SK-N-SH treated with all-trans-retinoic acid at 6 μM for 48 hours (cell line): ENCODE results near the gene STEAP4.

Source experiments
- ATAC-seq: fragments of 200-7000 bp; cut with Tn5 transposase; 3 replicates; pipeline ENCODE4 v1.9.1; 2020; ENCODE audit warnings: mild to moderate bottlenecking, moderate library complexity
- ARNTL ChIP-seq: fragments of 450-650 bp; formaldehyde crosslinking; IDR thresholded peaks from 2 replicates; pipeline ENCODE4 v1.5.0; 2020; ENCODE audit warnings: low read depth, mild to moderate bottlenecking, moderate library complexity, borderline replicate concordance
- BACH2 ChIP-seq: fragments of 250-450 bp; sonication (Bioruptor Pico); IDR thresholded peaks from 2 replicates; pipeline ENCODE4 v1.9.0; 2021; ENCODE audit warnings: mild to moderate bottlenecking, borderline replicate concordance
- CREB5 ChIP-seq: fragments of 250-450 bp; sonication (Bioruptor Pico); IDR thresholded peaks from 2 replicates; pipeline ENCODE4 v1.5.1; 2020; ENCODE audit warnings: low read depth, mild to moderate bottlenecking, moderate library complexity
- CSDC2 ChIP-seq: fragments of 250-450 bp; sonication (Bioruptor Pico); IDR thresholded peaks from 2 replicates; pipeline ENCODE4 v1.5.0; 2020; ENCODE audit warnings: mild to moderate bottlenecking, moderate library complexity
- CSRNP3 ChIP-seq: fragments of 250-450 bp; sonication (Bioruptor Pico); IDR thresholded peaks from 2 replicates; pipeline ENCODE4 v1.5.1; 2021; ENCODE audit warnings: mild to moderate bottlenecking, moderate library complexity
- ESRRG ChIP-seq: fragments of 250-450 bp; sonication (Bioruptor Pico); IDR thresholded peaks from 2 replicates; pipeline ENCODE4 v1.6.1; 2021; ENCODE audit warnings: mild to moderate bottlenecking
- GLIS3 ChIP-seq: fragments of 250-450 bp; sonication (Bioruptor Pico); IDR thresholded peaks from 2 replicates; pipeline ENCODE4 v1.5.0; 2020; ENCODE audit warnings: mild to moderate bottlenecking, moderate library complexity
- ISL1 ChIP-seq: fragments of 250-450 bp; sonication (Bioruptor Pico); IDR thresholded peaks from 2 replicates; pipeline ENCODE4 v2.1.2; 2022; ENCODE audit warnings: mild to moderate bottlenecking, moderate library complexity
- OSR1 ChIP-seq: fragments of 250-450 bp; sonication (Bioruptor Pico); IDR thresholded peaks from 2 replicates; pipeline ENCODE4 v1.8.0; 2022; ENCODE audit warnings: moderate library complexity, mild to moderate bottlenecking, inconsistent platforms
- PATZ1 ChIP-seq: fragments of 250-450 bp; sonication (Bioruptor Pico); IDR thresholded peaks from 2 replicates; pipeline ENCODE4 v1.8.0; 2020; ENCODE audit warnings: mild to moderate bottlenecking, moderate library complexity, borderline replicate concordance
- PPARA ChIP-seq: fragments of 250-450 bp; sonication (Bioruptor Pico); IDR thresholded peaks from 2 replicates; pipeline ENCODE4 v1.5.0; 2020; ENCODE audit warnings: mild to moderate bottlenecking, borderline replicate concordance
- RARB ChIP-seq: fragments of 250-450 bp; sonication (Bioruptor Pico); IDR thresholded peaks from 2 replicates; pipeline ENCODE4 v1.8.0; 2021; ENCODE audit warnings: mild to moderate bottlenecking, moderate library complexity
- SNAI2 ChIP-seq: fragments of 250-450 bp; sonication (Bioruptor Pico); IDR thresholded peaks from 2 replicates; pipeline ENCODE4 v1.5.0; 2020; ENCODE audit warnings: mild to moderate bottlenecking, moderate library complexity
- TCF4 ChIP-seq: fragments of 250-450 bp; sonication (Bioruptor Pico); IDR thresholded peaks from 2 replicates; pipeline ENCODE4 v1.8.0; 2021; ENCODE audit warnings: mild to moderate bottlenecking, moderate library complexity, borderline replicate concordance
- TOX ChIP-seq: fragments of 250-450 bp; sonication (Bioruptor Pico); IDR thresholded peaks from 2 replicates; pipeline ENCODE4 v1.8.0; 2021; ENCODE audit warnings: mild to moderate bottlenecking, moderate library complexity, borderline replicate concordance
- ZC3H10 ChIP-seq: fragments of 250-450 bp; sonication (Bioruptor Pico); IDR thresholded peaks from 2 replicates; pipeline ENCODE4 v1.5.1; 2021; ENCODE audit warnings: mild to moderate bottlenecking, moderate library complexity
- ZFP3 ChIP-seq: fragments of 250-450 bp; sonication (Bioruptor Pico); IDR thresholded peaks from 2 replicates; pipeline ENCODE4 v1.5.0; 2020; ENCODE audit warnings: mild to moderate bottlenecking, moderate library complexity
- ZFP30 ChIP-seq: fragments of 450-650 bp; formaldehyde crosslinking; IDR thresholded peaks from 2 replicates; pipeline ENCODE4 v1.5.0; 2022; ENCODE audit warnings: mild to moderate bottlenecking, moderate library complexity
- ZNF565 ChIP-seq: fragments of 450-650 bp; formaldehyde crosslinking; conservative IDR thresholded peaks from 2 replicates; pipeline ENCODE4 v1.5.0; 2020; ENCODE audit warnings: low read depth, mild to moderate bottlenecking, moderate library complexity
- ZNF70 ChIP-seq: fragments of 450-650 bp; formaldehyde crosslinking; IDR thresholded peaks from 2 replicates; pipeline ENCODE4 v1.5.0; 2020; ENCODE audit warnings: mild to moderate bottlenecking, moderate library complexity
- ZNF8 ChIP-seq: fragments of 450-650 bp; formaldehyde crosslinking; IDR thresholded peaks from 2 replicates; pipeline ENCODE4 v1.5.0; 2020; ENCODE audit warnings: mild to moderate bottlenecking, moderate library complexity

The STEAP4 gene

GRCh38 chr7:88338503-88338902 lies 31.8 kb upstream of the STEAP4 start:
- ATAC-seq: no peak
- TF ChIP-seq TCF4 (CRISPR knock-in tag) (no peak), ZFP3 (CRISPR knock-in tag) (no peak), BACH2 (CRISPR knock-in tag) (no peak), ZC3H10 (CRISPR knock-in tag) (no peak), GLIS3 (CRISPR knock-in tag) (no peak), SNAI2 (CRISPR knock-in tag) (no peak), ARNTL (CRISPR knock-in tag) (no peak), OSR1 (no peak), CREB5 (no peak), ZFP30 (CRISPR knock-in tag) (no peak), RARB (CRISPR knock-in tag) (no peak), ZNF565 (CRISPR knock-in tag) (no peak), ZNF8 (CRISPR knock-in tag) (no peak), TOX (CRISPR knock-in tag) (no peak), PPARA (no peak), CSDC2 (CRISPR knock-in tag) (no peak), ISL1 (CRISPR knock-in tag) (no peak), CSRNP3 (CRISPR knock-in tag) (no peak)

- no peak for ATAC-seq
- no peak for TF ChIP-seq ZFP30 (CRISPR knock-in tag)
- TF ChIP-seq ZNF70: no peak
- TF ChIP-seq CREB5: no peak
- no peak for TF ChIP-seq CSDC2 (CRISPR knock-in tag)
- no peak for TF ChIP-seq GLIS3 (CRISPR knock-in tag)
- no peak for TF ChIP-seq BACH2 (CRISPR knock-in tag)
- no peak for TF ChIP-seq ZC3H10 (CRISPR knock-in tag)
- TF ChIP-seq PPARA: no peak
- no peak for TF ChIP-seq PATZ1 (CRISPR knock-in tag)
- no peak for TF ChIP-seq ZNF8 (CRISPR knock-in tag)
- TF ChIP-seq ESRRG (CRISPR knock-in tag): no peak
Measured at GRCh38 chr7:88337572-88337971, 30.9 kb upstream of the STEAP4 start.

- TF ChIP-seq RARB (CRISPR knock-in tag) (no peak), CREB5 (no peak), ZNF565 (CRISPR knock-in tag) (no peak), ZFP30 (CRISPR knock-in tag) (no peak), TCF4 (CRISPR knock-in tag) (no peak), ZC3H10 (CRISPR knock-in tag) (no peak), ZNF70 (no peak), TOX (CRISPR knock-in tag) (no peak), SNAI2 (CRISPR knock-in tag) (no peak), ZNF8 (CRISPR knock-in tag) (no peak), ISL1 (CRISPR knock-in tag) (no peak)
Measured at GRCh38 chr7:88331322-88331721, 24.6 kb upstream of the STEAP4 start.

More at GRCh38 chr7:88331322-88331721, 24.6 kb upstream of the STEAP4 start:
- no peak for ATAC-seq
